Inflammatory macrophage treated with lipopolysaccharide for 1 hour (primary cell): ENCODE measurements around the gene GCM1.
"Not testable (repeated sequence)": the region's sequence is repeated elsewhere in the genome, so short reads cannot be mapped to it uniquely, and the experiment has no call there.

Source experiments
- DNase-seq, 2 donors: peaks; one replicate each; pipeline ENCODE4 v3.0.0-alpha.2; 2020 to 2022

The GCM1 gene

GRCh38 chr6:53148684-53149083, at the start of gene GCM1:
GCM1 (minus strand) TSS chr6:53148841; CDS start chr6:53145632, 3,209 bp downstream.
- DNase-seq, result no peak

- DNase-seq, result no peak
Observed at GRCh38 chr6:53197553-53197952, 48.9 kb upstream of the GCM1 start.

- no peak for DNase-seq
Observed at GRCh38 chr6:53195048-53195447, 46.4 kb upstream of the GCM1 start.

GRCh38 chr6:53192682-53193188, 44.1 kb upstream of the GCM1 start:
- no peak for DNase-seq

GRCh38 chr6:53189554-53189953, 40.9 kb upstream of the GCM1 start:
- no peak for DNase-seq

- no peak for DNase-seq
Observed at GRCh38 chr6:53188833-53189232, 40.2 kb upstream of the GCM1 start.

- no peak for DNase-seq
Observed at GRCh38 chr6:53180678-53181077, 32.0 kb upstream of the GCM1 start.

GRCh38 chr6:53179961-53180651, 31.5 kb upstream of the GCM1 start:
- DNase-seq, result no peak

- no peak for DNase-seq
Observed at GRCh38 chr6:53178837-53179432, 30.3 kb upstream of the GCM1 start.

GRCh38 chr6:53175027-53175426, 26.4 kb upstream of the GCM1 start:
- no peak for DNase-seq

GRCh38 chr6:53172468-53172803, 23.8 kb upstream of the GCM1 start:
- DNase-seq, result no peak

- DNase-seq, result peak; percentile 67 to 96
Observed at GRCh38 chr6:53171605-53172467, 23.2 kb upstream of the GCM1 start.

GRCh38 chr6:53168516-53169267, 20.1 kb upstream of the GCM1 start:
- peak; percentile 18 to 39 for DNase-seq

GRCh38 chr6:53165293-53165692, 16.7 kb upstream of the GCM1 start:
- DNase-seq, result no peak

- DNase-seq, result peak; percentile 18 to 45
Observed at GRCh38 chr6:53162606-53163005, 14.0 kb upstream of the GCM1 start.

GRCh38 chr6:53161481-53162009, 12.9 kb upstream of the GCM1 start:
- DNase-seq, result no peak

GRCh38 chr6:53159558-53159957, 10.9 kb upstream of the GCM1 start:
- DNase-seq, result no peak

- not testable (repeated sequence) for DNase-seq
Observed at GRCh38 chr6:53158076-53158475, 9.4 kb upstream of the GCM1 start.

GRCh38 chr6:53155279-53155678, 6.6 kb upstream of the GCM1 start:
- DNase-seq, result not testable (repeated sequence)

GRCh38 chr6:53154794-53155193, 6.2 kb upstream of the GCM1 start:
- DNase-seq, result no peak

- no peak for DNase-seq
Observed at GRCh38 chr6:53154071-53154470, 5.4 kb upstream of the GCM1 start.

GRCh38 chr6:53152576-53152975, 3.9 kb upstream of the GCM1 start:
- DNase-seq, result no peak

GRCh38 chr6:53151676-53152075, 3.0 kb upstream of the GCM1 start:
- DNase-seq, result peak in 1 of 2 donors; percentile 15
